GM08714 (cell line): ENCODE measurements around the gene C11orf97.
"Not testable (repeated sequence)": the region's sequence is repeated elsewhere in the genome, so short reads cannot be mapped to it uniquely, and the experiment has no call there.

Experiments used
- H3K4me3 ChIP-seq: fragments of 200-500 bp; sonication (Bioruptor generic); 2 replicates; pipeline ENCODE4 v1.5.1; 2014; ENCODE audit warnings: mild to moderate bottlenecking, low read length, inconsistent platforms
- ZNF274 ChIP-seq: IDR thresholded peaks from 2 replicates; pipeline ENCODE4 v1.6.1; 2012; ENCODE audit warnings: mild to moderate bottlenecking, low read depth, low read length

Gene C11orf97

GRCh38 chr11:94511932-94512781 is at the start of gene C11orf97:
TSS of gene C11orf97 (plus strand) at chr11:94512461. CDS start at chr11:94512529, 68 bp downstream.
- TF ChIP-seq ZNF274, result no peak
- H3K4me3 ChIP-seq, result peak within 1 kb of the TSS; percentile 43; the same call in 1 of the 2 replicates

GRCh38 chr11:94469416-94469815 is 42.8 kb upstream of the C11orf97 start:
- H3K4me3 ChIP-seq, result no peak overlapping the region
- TF ChIP-seq ZNF274, result no peak

GRCh38 chr11:94472916-94473799 is 39.1 kb upstream of the C11orf97 start:
- no peak overlapping the region for H3K4me3 ChIP-seq
- no peak for TF ChIP-seq ZNF274

GRCh38 chr11:94477624-94478023 is 34.6 kb upstream of the C11orf97 start:
- no peak for TF ChIP-seq ZNF274
- H3K4me3 ChIP-seq, result no peak overlapping the region

GRCh38 chr11:94481342-94481741 is 30.9 kb upstream of the C11orf97 start:
- no peak overlapping the region for H3K4me3 ChIP-seq
- no peak for TF ChIP-seq ZNF274

- no peak overlapping the region for H3K4me3 ChIP-seq
- TF ChIP-seq ZNF274, result no peak
Measured at GRCh38 chr11:94486068-94486467, 26.2 kb upstream of the C11orf97 start.

- no peak for TF ChIP-seq ZNF274
- H3K4me3 ChIP-seq, result peak within 1 kb of the TSS; percentile 94
Measured at GRCh38 chr11:94493281-94494125, 18.8 kb upstream of the C11orf97 start, which contains the start of the genes ANKRD49 and MRE11. TSS of gene ANKRD49 (plus strand) at chr11:94493984. CDS start at chr11:94496694, 2,710 bp downstream. TSS of gene MRE11 (minus strand) at chr11:94493844. CDS start at chr11:94492801, 1,043 bp downstream.

GRCh38 chr11:94494126-94494680 is 18.1 kb upstream of the C11orf97 start:
- no peak for TF ChIP-seq ZNF274
- peak overlapping the region; percentile 94 for H3K4me3 ChIP-seq

- no peak overlapping the region for H3K4me3 ChIP-seq
- no peak for TF ChIP-seq ZNF274
Measured at GRCh38 chr11:94500181-94500580, 12.1 kb upstream of the C11orf97 start.

- no peak overlapping the region for H3K4me3 ChIP-seq
- no peak for TF ChIP-seq ZNF274
Measured at GRCh38 chr11:94501522-94501921, 10.7 kb upstream of the C11orf97 start.

GRCh38 chr11:94504689-94505293 is 7.5 kb upstream of the C11orf97 start:
- H3K4me3 ChIP-seq, result no peak overlapping the region
- TF ChIP-seq ZNF274, result no peak

- not testable (repeated sequence) for H3K4me3 ChIP-seq
Measured at GRCh38 chr11:94506513-94506912, 5.7 kb upstream of the C11orf97 start.

GRCh38 chr11:94507485-94507884 is 4.8 kb upstream of the C11orf97 start:
- no peak overlapping the region for H3K4me3 ChIP-seq
- TF ChIP-seq ZNF274, result no peak
